Stomach (tissue), 9 donors: ENCODE results near the gene ANKRD33B. TPM values are rescaled to one million over a fixed set of nuclear protein-coding genes. Genes with fewer than 3 reads are reported as not detected.

Experiments
- DNase-seq, 2 donors: peaks; one replicate each; pipeline versions ENCODE4 v3.0.0 to v3.0.0-alpha.2; 2013 to 2019
- H3K27ac ChIP-seq, 5 donors: fragments of 200-600 bp in 4 of 5; sonication (generic) in 4 of 5; one replicate each; pipeline ENCODE4 v1.5.1; 2013 to 2019; ENCODE audit warnings: mild to moderate bottlenecking in 1 of 5, moderate library complexity in 1 of 5
- H3K27me3 ChIP-seq, 3 donors: fragments of 200-600 bp; sonication (generic); one replicate each; pipeline ENCODE4 v1.5.1; 2017 to 2019; ENCODE audit warnings: mixed run types in 1 of 3
- H3K36me3 ChIP-seq, 4 donors: fragments of 200-600 bp; sonication (generic); 1 replicate in 3 of 4; 2 replicates in 1 of 4; pipeline ENCODE4 v1.5.1; 2016 to 2019
- H3K4me1 ChIP-seq, 4 donors: fragments of 200-600 bp; sonication (generic); one replicate each; pipeline ENCODE4 v1.5.1; 2016 to 2019
- H3K4me3 ChIP-seq, 4 donors: fragments of 200-600 bp; sonication (generic) in 3 of 4; one replicate each; pipeline ENCODE4 v1.5.1; 2016 to 2019; ENCODE audit warnings: mild to moderate bottlenecking in 1 of 4
- H3K9me3 ChIP-seq, 4 donors: fragments of 200-600 bp; sonication (generic); one replicate each; pipeline ENCODE4 v1.5.1; 2016 to 2019
- CTCF ChIP-seq, 7 experiments: fragments of 450-650 bp in 4 of 7; fragments of 200-600 bp in 3 of 7; sonication (generic) in 3 of 7; IDR thresholded peaks; one replicate each; pipeline ENCODE4 v1.5.1; 2016 to 2019; ENCODE audit warnings: antibody characterized with exemption in 7 of 7, control low read depth in 2 of 7, mild to moderate bottlenecking in 1 of 7
- EP300 ChIP-seq: sonication (generic); formaldehyde crosslinking; IDR thresholded peaks from one replicate; pipeline ENCODE4 v1.6.1; 2017; ENCODE audit warnings: antibody characterized with exemption
- POLR2A ChIP-seq, 4 donors: fragments of 450-650 bp; IDR thresholded peaks; one replicate each; pipeline ENCODE4 v1.6.1; 2016; ENCODE audit warnings: antibody characterized with exemption in 4 of 4, control low read depth in 2 of 4, mild to moderate bottlenecking in 1 of 4, moderate library complexity in 1 of 4
- POLR2AphosphoS5 ChIP-seq, 3 donors: sonication (generic); formaldehyde crosslinking; IDR thresholded peaks; one replicate each; pipeline ENCODE4 v1.6.1; 2016; ENCODE audit warnings: antibody characterized with exemption in 3 of 3
- WGBS, 5 donors: extraction: QIAGEN DNeasy Blood & Tissue Kit in 3 of 5; methylation state at CpG; one replicate each; pipeline versions ENCODE4 v1.1.5 to v1.1.7; 2013 to 2018; 5-methylcytosine and 5-hydroxymethylcytosine counted together
- intact Hi-C: fragments of 100-400 bp; cut with DNase I; formaldehyde crosslinking; loops from one replicate; pipeline ENCODE4 v1.15.1; 2023; ENCODE audit warnings: low total_unique reads
- polyA plus RNA-seq, 3 donors: library from polyadenylated mRNA; stranded (reverse); fragments of 200-250 nt; gene quantifications; one replicate each; pipeline ENCODE4 v1.2.3, GENCODE V29; 2013
- total RNA-seq, 5 donors: library from RNA; depleted of rRNA; stranded (reverse); fragments of >200 nt; gene quantifications; one replicate each; pipeline versions ENCODE4 v1.1.0 to v1.2.3, GENCODE V29; 2014 to 2016
- donor health status: healthy with polysubstance abuse.
- donor health status: Bipolar disorder and iron deficiency.
- donor health status: healthy.

Gene ANKRD33B
- total and polyA plus RNA-seq, 8 donors, result 0.45 to 6.4 (median 1.8) TPM

- 87 to 91% (median 91%) methylated on average over 13 of the region's 13 CpGs for WGBS, 5 donors
- peak in 1 of 2 donors; percentile 11 for DNase-seq
- Histone ChIP-seq H3K27ac (no peak overlapping the region), H3K4me3 (no peak overlapping the region), H3K36me3 (peaks cover 0 to 17% (median 6%) of the 10 kb centered on the region in 4 donors), H3K9me3 (no peaks in the 10 kb centered on the region), H3K27me3 (peaks cover 0 to 27% (median 7%) of the 10 kb centered on the region in 3 donors), H3K4me1 (peaks cover 0 to 3% (median 0%) of the 10 kb centered on the region in 4 donors)
- intact Hi-C loops, result no loop called here
- TF ChIP-seq EP300 (no peak), POLR2AphosphoS5 (IDR thresholded peaks at IDR 0.05) (no peak)
Observed at GRCh38 chr5:10654566-10654965, 90.7 kb downstream of the ANKRD33B start.

DNA sequence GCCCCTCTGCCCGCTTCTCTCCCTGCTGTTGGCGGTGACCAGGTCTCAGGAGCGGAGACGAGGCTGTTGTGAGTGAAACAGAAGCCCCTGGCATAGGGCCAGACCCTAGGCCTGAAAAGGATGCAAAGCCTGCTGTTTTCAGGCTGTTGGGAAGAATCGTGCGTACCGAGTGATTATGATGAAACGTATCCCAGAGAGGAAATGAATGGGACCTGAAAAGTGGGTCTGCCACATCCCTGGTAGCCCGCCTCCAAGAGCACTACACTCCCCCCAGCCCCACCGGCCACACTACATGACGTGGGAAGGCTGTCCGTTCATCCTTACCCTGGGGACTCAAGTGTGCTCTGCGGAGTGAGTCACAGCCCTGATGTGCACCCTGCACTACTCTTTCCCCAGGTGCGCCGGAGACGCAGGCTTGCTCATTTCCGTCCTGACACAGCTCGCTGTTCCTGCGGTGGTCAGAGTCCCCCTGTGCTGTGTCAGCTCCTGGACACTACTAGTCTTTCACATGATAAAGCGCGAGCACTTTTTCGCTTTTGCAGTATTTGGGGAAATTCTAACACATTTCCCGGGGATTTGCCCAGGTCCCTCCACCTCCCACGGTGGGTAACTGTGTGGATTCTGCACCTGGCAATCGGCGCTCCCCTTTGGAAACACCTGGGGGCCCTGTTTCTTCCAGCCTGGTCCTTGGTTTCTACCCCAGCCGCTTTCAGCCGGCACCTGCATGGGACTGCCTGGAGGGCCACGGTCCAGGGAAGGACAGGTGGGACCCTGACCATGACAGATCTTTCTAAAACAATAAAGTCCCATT, 91.5 kb downstream of the ANKRD33B start:
- peaks cover 0 to 9% (median 6%) of the 10 kb centered on the region in 4 donors for H3K36me3 ChIP-seq
- 78 to 82% (median 80%) methylated on average over 25 to 29 of the region's 29 CpGs for WGBS, 5 donors
- intact Hi-C loops, result no loop called here

GRCh38 chr5:10655972-10656830, 92.3 kb downstream of the ANKRD33B start:
- TF ChIP-seq POLR2A (IDR thresholded peaks at IDR 0.05), result no peak
- peak in 1 of 2 donors; percentile 21 for DNase-seq
- Histone ChIP-seq H3K27ac (no peak overlapping the region), H3K4me1 (no peaks in the 10 kb centered on the region), H3K36me3 (peaks cover 0 to 9% (median 5%) of the 10 kb centered on the region in 4 donors), H3K4me3 (no peak overlapping the region), H3K9me3 (no peaks in the 10 kb centered on the region), H3K27me3 (peaks cover 0 to 13% (median 0%) of the 10 kb centered on the region in 3 donors)
- intact Hi-C loops, result no loop called here
- WGBS, 5 donors, result 68 to 80% (median 70%) methylated on average over 10 to 18 of the region's 18 CpGs

More for the DNA sequence above, 91.5 kb downstream of the ANKRD33B start:
- H3K4me3 ChIP-seq, result no peak overlapping the region
- no peaks in the 10 kb centered on the region for H3K9me3 ChIP-seq
- H3K4me1 ChIP-seq, result no peaks in the 10 kb centered on the region
- peaks cover 0 to 19% (median 0%) of the 10 kb centered on the region in 3 donors for H3K27me3 ChIP-seq
- TF ChIP-seq CTCF (IDR thresholded peaks at IDR 0.05) (no peak), POLR2A (IDR thresholded peaks at IDR 0.05) (no peak), POLR2AphosphoS5 (IDR thresholded peaks at IDR 0.05) (no peak), EP300 (no peak)
- peak in 1 of 2 donors; percentile 24 for DNase-seq
- no peak overlapping the region for H3K27ac ChIP-seq

DNA sequence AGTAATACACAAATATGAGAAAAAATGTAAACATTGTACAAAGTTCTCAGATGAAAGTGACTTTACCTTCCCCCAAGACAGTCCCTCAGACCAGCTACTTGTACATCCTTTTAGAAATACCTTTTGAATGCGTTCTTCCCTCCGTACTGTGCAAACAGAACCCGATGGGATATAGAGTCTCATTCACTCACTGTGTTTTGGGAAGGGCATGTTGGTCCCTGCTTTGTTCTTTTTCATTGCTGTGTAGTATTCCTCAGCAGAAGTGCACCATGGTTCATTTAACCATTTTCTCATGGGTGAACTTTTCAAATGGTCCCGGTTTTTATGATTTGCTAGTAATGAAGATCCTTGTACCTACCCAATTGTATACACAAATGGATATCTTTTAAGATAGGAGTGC, 94.4 kb downstream of the ANKRD33B start:
- no peak for DNase-seq
- intact Hi-C loops, result no loop called here
- H3K4me1 ChIP-seq, result no peaks in the 10 kb centered on the region

More for the DNA sequence above, 94.4 kb downstream of the ANKRD33B start:
- Histone ChIP-seq H3K36me3 (peaks cover 0 to 6% (median 0%) of the 10 kb centered on the region in 4 donors), H3K4me3 (no peak overlapping the region), H3K9me3 (no peaks in the 10 kb centered on the region), H3K27ac (no peak overlapping the region), H3K27me3 (no peaks in the 10 kb centered on the region)
- whole genome bisulfite sequencing, 5 donors, result 78 to 89% (median 84%) methylated on average over 4 of the region's 4 CpGs
- no peak for TF ChIP-seq CTCF (IDR thresholded peaks at IDR 0.05)
- TF ChIP-seq POLR2A (IDR thresholded peaks at IDR 0.05), result no peak
- TF ChIP-seq POLR2AphosphoS5 (IDR thresholded peaks at IDR 0.05), result no peak
- no peak for TF ChIP-seq EP300
